Ectodermal cell (in vitro differentiated cells): Measurements from ENCODE around the gene CCKAR.

Experiments used
- H3K27ac ChIP-seq: 2 replicates; pipeline ENCODE4 v1.7.0; 2013; ENCODE audit warnings: mild to moderate bottlenecking, low read depth, low read length; ENCODE audit not compliant: insufficient read depth, poor library complexity, severe bottlenecking
- H3K27me3 ChIP-seq: 2 replicates; pipeline ENCODE4 v1.7.0; 2013; ENCODE audit warnings: mild to moderate bottlenecking, low read length; ENCODE audit not compliant: insufficient read depth, control insufficient read depth, poor library complexity, severe bottlenecking
- H3K36me3 ChIP-seq: one replicate; pipeline ENCODE4 v1.7.0; 2013; ENCODE audit warnings: low read length; ENCODE audit not compliant: control insufficient read depth, insufficient read depth
- H3K4me1 ChIP-seq: one replicate; pipeline ENCODE4 v1.7.0; 2013; ENCODE audit warnings: low read length; ENCODE audit not compliant: control insufficient read depth, insufficient read depth
- H3K4me3 ChIP-seq: 2 replicates; pipeline ENCODE4 v1.7.0; 2013; ENCODE audit warnings: low read depth, low read length, control low read depth; ENCODE audit not compliant: insufficient read depth
- H3K9me3 ChIP-seq: 2 replicates; pipeline ENCODE4 v1.7.0; 2013; ENCODE audit warnings: mild to moderate bottlenecking, low read length, moderate library complexity; ENCODE audit not compliant: control insufficient read depth
- WGBS, 2 experiments: methylation state at CpG; one replicate each; pipeline ENCODE4 v1.1.7; 2013; ENCODE audit warnings: missing lambda C conversion rate in 2 of 2; 5-methylcytosine and 5-hydroxymethylcytosine counted together

CCKAR gene

DNA sequence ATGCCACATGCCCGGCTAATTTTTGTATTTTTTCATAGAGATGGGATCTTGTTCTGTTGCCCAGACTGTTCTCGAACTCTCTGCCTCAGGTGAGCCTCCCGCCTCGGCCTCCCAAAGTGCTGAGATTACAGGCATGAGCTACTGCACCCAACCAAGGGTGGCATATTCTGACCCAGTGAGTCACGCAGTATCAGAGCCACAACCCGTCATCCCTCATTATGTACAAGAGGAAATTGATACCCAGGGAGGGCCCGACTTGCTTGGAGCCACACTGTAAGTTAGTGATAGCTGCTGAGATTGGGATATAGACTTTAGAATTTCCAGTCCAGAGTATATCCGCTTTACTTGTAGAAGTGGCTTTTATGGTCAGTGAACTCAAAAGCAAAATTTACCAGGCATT, 14.6 kb downstream of the CCKAR start:
- H3K4me1 ChIP-seq, result no peaks in the 10 kb centered on the region
- no peaks in the 10 kb centered on the region for H3K27me3 ChIP-seq
- WGBS, 2 experiments, result 94% methylated on average over 8 of the region's 8 CpGs

GRCh38 chr4:26474551-26474950, 15.7 kb downstream of the CCKAR start:
- Histone ChIP-seq H3K9me3 (no peaks in the 10 kb centered on the region), H3K36me3 (no peaks in the 10 kb centered on the region), H3K27ac (no peak overlapping the region), H3K4me1 (no peaks in the 10 kb centered on the region), H3K4me3 (no peak overlapping the region), H3K27me3 (no peaks in the 10 kb centered on the region)
- 86 to 99% methylated on average over 3 of the region's 3 CpGs for WGBS, 2 experiments

More for the DNA sequence above, 14.6 kb downstream of the CCKAR start:
- no peaks in the 10 kb centered on the region for H3K9me3 ChIP-seq
- H3K4me3 ChIP-seq, result no peak overlapping the region
- H3K36me3 ChIP-seq, result no peaks in the 10 kb centered on the region
- no peak overlapping the region for H3K27ac ChIP-seq

DNA sequence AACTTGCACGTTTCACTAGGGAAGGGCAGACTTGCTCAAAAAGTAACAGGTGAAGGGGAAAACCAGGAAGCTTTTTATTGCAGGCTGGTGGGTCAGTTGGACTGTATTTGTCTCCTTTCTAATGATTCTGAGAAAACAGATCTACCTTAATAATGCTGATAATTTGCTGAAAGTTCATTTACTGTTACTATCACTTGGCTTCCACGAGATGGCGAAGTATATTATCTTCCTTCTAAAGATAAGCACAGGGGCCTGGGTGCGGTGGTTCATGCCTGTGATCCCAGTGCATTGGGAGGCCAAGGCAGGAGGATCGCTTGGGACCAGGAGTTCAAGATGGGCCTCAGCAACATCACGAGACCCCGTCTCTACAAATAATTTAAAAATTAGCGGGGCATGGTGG, 16.4 kb downstream of the CCKAR start:
- 91 to 95% methylated on average over 8 of the region's 8 CpGs for WGBS, 2 experiments
- H3K36me3 ChIP-seq, result no peaks in the 10 kb centered on the region
- H3K27me3 ChIP-seq, result no peaks in the 10 kb centered on the region
- no peak overlapping the region for H3K27ac ChIP-seq
- H3K4me3 ChIP-seq, result no peak overlapping the region
- H3K9me3 ChIP-seq, result no peaks in the 10 kb centered on the region
- H3K4me1 ChIP-seq, result no peaks in the 10 kb centered on the region

GRCh38 chr4:26471890-26472289, 18.4 kb downstream of the CCKAR start:
- 85 to 86% methylated on average over 1 of the region's 1 CpG for WGBS, 2 experiments
- Histone ChIP-seq H3K27ac (no peak overlapping the region), H3K4me1 (no peaks in the 10 kb centered on the region), H3K27me3 (no peaks in the 10 kb centered on the region), H3K4me3 (no peak overlapping the region), H3K36me3 (no peaks in the 10 kb centered on the region), H3K9me3 (no peaks in the 10 kb centered on the region)

GRCh38 chr4:26468977-26469376, 21.3 kb downstream of the CCKAR start:
- no peaks in the 10 kb centered on the region for H3K9me3 ChIP-seq

DNA sequence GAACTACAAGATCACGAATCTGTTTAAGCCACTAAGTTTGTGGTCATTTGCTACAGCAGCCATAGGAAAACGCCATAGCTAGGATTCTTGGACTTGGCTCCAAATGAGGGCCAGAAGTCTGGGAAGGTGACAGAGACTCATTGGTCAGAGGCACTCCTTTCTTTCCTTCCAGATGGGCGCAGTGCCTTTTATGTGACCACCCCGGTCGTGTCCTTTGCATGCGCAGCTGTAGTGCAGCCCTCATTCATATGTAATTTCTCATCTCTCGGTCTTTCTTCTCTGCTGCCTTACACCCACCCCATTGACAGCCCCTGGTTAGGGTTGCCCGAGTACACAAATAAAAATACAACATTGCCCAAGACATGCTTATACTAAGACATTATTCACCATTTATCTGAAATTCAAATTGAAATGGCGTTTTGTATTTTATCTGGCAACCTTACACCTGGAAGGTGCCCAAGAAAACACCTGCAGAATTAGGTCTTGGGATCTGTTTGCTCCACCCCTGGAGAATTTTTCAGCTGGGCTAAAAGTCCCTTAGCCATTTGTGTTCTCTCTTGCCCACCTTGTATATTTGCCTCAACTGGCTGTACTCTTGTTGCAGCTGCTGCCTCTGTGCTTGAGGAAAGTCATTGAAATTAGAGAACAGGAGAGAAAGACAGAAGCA, 21.9 kb downstream of the CCKAR start:
- H3K9me3 ChIP-seq, result no peaks in the 10 kb centered on the region
- no peaks in the 10 kb centered on the region for H3K27me3 ChIP-seq
- WGBS, 2 experiments, result 79 to 83% methylated on average over 9 of the region's 9 CpGs
- H3K4me3 ChIP-seq, result no peak overlapping the region
- H3K36me3 ChIP-seq, result no peaks in the 10 kb centered on the region
- no peaks in the 10 kb centered on the region for H3K4me1 ChIP-seq
- H3K27ac ChIP-seq, result no peak overlapping the region

More at GRCh38 chr4:26468977-26469376, 21.3 kb downstream of the CCKAR start:
- WGBS, 2 experiments, result 72 to 74% methylated on average over 4 of the region's 4 CpGs
- Histone ChIP-seq H3K36me3 (no peaks in the 10 kb centered on the region), H3K27me3 (no peaks in the 10 kb centered on the region), H3K4me3 (no peak overlapping the region), H3K27ac (no peak overlapping the region), H3K4me1 (no peaks in the 10 kb centered on the region)

- no peak overlapping the region for H3K27ac ChIP-seq
- no peaks in the 10 kb centered on the region for H3K9me3 ChIP-seq
- 91% methylated on average over 1 of the region's 1 CpG for WGBS, 2 experiments
- no peaks in the 10 kb centered on the region for H3K27me3 ChIP-seq
- no peaks in the 10 kb centered on the region for H3K36me3 ChIP-seq
- no peaks in the 10 kb centered on the region for H3K4me1 ChIP-seq
- no peak overlapping the region for H3K4me3 ChIP-seq
Observed at GRCh38 chr4:26467724-26468123, 22.6 kb downstream of the CCKAR start.

GRCh38 chr4:26466578-26467270, 23.6 kb downstream of the CCKAR start:
- no peaks in the 10 kb centered on the region for H3K4me1 ChIP-seq
- H3K27me3 ChIP-seq, result no peaks in the 10 kb centered on the region
- no peak overlapping the region for H3K4me3 ChIP-seq
- WGBS, 2 experiments, result 89 to 91% methylated on average over 10 of the region's 10 CpGs
- H3K9me3 ChIP-seq, result no peaks in the 10 kb centered on the region
- H3K36me3 ChIP-seq, result no peaks in the 10 kb centered on the region
- H3K27ac ChIP-seq, result no peak overlapping the region

- Histone ChIP-seq H3K4me3 (no peak overlapping the region), H3K36me3 (no peaks in the 10 kb centered on the region), H3K9me3 (no peaks in the 10 kb centered on the region), H3K27me3 (no peaks in the 10 kb centered on the region), H3K27ac (no peak overlapping the region), H3K4me1 (no peaks in the 10 kb centered on the region)
- 94 to 95% methylated on average over 14 of the region's 14 CpGs for WGBS, 2 experiments
Observed at GRCh38 chr4:26464420-26465095, 25.7 kb downstream of the CCKAR start.

DNA sequence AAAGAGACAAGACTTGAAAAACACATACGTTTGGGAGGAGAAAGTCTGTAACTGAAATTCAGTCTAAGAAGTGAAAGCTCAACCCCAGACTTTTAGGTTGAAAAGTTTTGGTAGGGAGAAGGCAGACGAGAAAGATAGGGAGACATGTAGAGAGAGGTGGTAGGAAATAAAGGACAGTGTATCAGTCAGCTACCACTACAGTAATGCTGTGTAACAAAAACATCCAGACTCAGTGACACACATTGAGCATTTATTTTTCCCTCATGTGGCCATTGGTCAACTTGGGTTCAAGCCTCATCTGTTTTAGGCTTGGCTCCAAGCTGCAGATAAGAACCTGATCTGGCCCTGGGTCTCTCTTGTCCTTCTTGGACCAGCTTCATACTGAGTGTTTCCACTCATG, 26.9 kb downstream of the CCKAR start:
- no peak overlapping the region for H3K27ac ChIP-seq
- no peaks in the 10 kb centered on the region for H3K36me3 ChIP-seq
- H3K27me3 ChIP-seq, result no peaks in the 10 kb centered on the region
- no peak overlapping the region for H3K4me3 ChIP-seq
- WGBS, 2 experiments, result 84 to 86% methylated on average over 2 of the region's 2 CpGs
- H3K9me3 ChIP-seq, result no peaks in the 10 kb centered on the region
- H3K4me1 ChIP-seq, result no peaks in the 10 kb centered on the region
